GM20431 (cell line): ENCODE data around the gene ZNF48.
"Not testable (repeated sequence)": the region's sequence is repeated elsewhere in the genome, so short reads cannot be mapped to it uniquely, and the experiment has no call there.

Experiments used
- in situ Hi-C: fragments of 300-500 bp; cut with MseI, MboI; formaldehyde crosslinking; loops from one replicate; pipeline ENCODE4 v1.15.0; 2020; ENCODE audit warnings: low sequenced_read_pairs; ENCODE audit not compliant: unreplicated experiment

The ZNF48 gene

GRCh38 chr16:30374538-30374937 is 20.7 kb upstream of the ZNF48 start, which contains the start of gene MYL11:
TSS of gene MYL11 (plus strand) at chr16:30374802. CDS start at chr16:30374858, 56 bp downstream.
- in situ Hi-C loops: loop anchor here (25.0 kb wide), 1 partner anchor 262 kb away; the partner anchor contains the start of genes GDPD3 and MAPK3

- in situ Hi-C loops: no loop called here
Measured at GRCh38 chr16:30375864-30376263, 19.4 kb upstream of the ZNF48 start.

GRCh38 chr16:30376461-30376902 is 18.7 kb upstream of the ZNF48 start:
- in situ Hi-C loops: no loop called here

- in situ Hi-C loops: no loop called here
Measured at GRCh38 chr16:30377050-30377811, 18.0 kb upstream of the ZNF48 start.

- in situ Hi-C loops: no loop called here
Measured at GRCh38 chr16:30377812-30378235, 17.4 kb upstream of the ZNF48 start.

- in situ Hi-C loops: no loop called here
Measured at GRCh38 chr16:30378236-30379157, 16.7 kb upstream of the ZNF48 start.

- in situ Hi-C loops: no loop called here
Measured at GRCh38 chr16:30379158-30379783, 15.9 kb upstream of the ZNF48 start.

- in situ Hi-C loops: no loop called here
Measured at GRCh38 chr16:30380072-30380802, 15.0 kb upstream of the ZNF48 start.

- in situ Hi-C loops: no loop called here
Measured at GRCh38 chr16:30380803-30381208, 14.4 kb upstream of the ZNF48 start.

- in situ Hi-C loops: no loop called here
Measured at GRCh38 chr16:30381291-30382041, 13.8 kb upstream of the ZNF48 start.

GRCh38 chr16:30382111-30382881 is 12.9 kb upstream of the ZNF48 start, which contains the start of gene SEPTIN1:
TSS of gene SEPTIN1 (minus strand) at chr16:30382561. CDS start at chr16:30382542, 19 bp downstream.
- in situ Hi-C loops: no loop called here

- in situ Hi-C loops: no loop called here
Measured at GRCh38 chr16:30383521-30383920, 11.7 kb upstream of the ZNF48 start.

GRCh38 chr16:30394592-30395154 is 547 bp upstream of the ZNF48 start:
- in situ Hi-C loops: no loop called here

- in situ Hi-C loops: no loop called here
Measured at GRCh38 chr16:30395992-30396585, 869 bp downstream of the ZNF48 start.

GRCh38 chr16:30396627-30397026 is 1.4 kb downstream of the ZNF48 start:
- in situ Hi-C loops: not testable (repeated sequence)

- in situ Hi-C loops: no loop called here
Measured at GRCh38 chr16:30397056-30397455, 1.8 kb downstream of the ZNF48 start.
